ENCODE data around the gene ZC3H7B.
A peak's percentile ranks its signal among the peaks of the same experiment; 100 is the strongest.
"Not testable (repeated sequence)": the region's sequence is repeated elsewhere in the genome, so short reads cannot be mapped to it uniquely, and the experiment has no call there.

The ZC3H7B gene

DNA sequence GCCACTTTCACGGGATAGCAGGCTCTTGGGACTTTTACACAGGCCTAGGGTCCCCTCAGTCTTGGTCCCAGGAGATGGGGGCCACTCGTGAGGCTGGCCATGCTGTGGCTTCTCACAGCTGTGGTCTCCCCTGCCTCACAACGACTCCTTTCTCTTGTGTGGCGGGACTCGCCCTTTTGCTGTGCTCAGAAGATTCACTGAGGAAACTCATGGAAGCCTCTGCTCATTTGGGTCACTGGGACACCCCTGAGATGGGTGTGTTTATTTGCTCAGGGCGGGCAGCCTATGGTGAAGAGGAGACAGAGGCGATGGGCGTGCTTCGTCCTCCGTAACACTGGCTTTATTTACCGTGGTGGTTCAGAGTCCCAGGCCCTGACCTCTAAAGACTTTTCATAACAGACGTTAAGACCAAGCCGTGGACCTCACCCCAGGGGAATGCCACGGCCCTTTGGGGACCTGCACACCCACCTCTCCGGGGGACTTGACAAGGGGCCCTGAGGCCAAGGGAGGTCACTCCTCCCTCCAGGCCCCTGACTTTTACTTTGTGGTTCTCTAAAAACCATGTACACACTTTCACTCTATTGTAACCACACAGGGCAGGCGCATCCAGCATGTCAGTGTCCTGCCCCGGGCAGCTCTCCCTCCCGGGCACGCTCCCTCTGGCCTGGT lies 96.0 kb downstream of the ZC3H7B start:
- no peak overlapping the region for H3K27ac ChIP-seq
- TF ChIP-seq, protein P1, sequence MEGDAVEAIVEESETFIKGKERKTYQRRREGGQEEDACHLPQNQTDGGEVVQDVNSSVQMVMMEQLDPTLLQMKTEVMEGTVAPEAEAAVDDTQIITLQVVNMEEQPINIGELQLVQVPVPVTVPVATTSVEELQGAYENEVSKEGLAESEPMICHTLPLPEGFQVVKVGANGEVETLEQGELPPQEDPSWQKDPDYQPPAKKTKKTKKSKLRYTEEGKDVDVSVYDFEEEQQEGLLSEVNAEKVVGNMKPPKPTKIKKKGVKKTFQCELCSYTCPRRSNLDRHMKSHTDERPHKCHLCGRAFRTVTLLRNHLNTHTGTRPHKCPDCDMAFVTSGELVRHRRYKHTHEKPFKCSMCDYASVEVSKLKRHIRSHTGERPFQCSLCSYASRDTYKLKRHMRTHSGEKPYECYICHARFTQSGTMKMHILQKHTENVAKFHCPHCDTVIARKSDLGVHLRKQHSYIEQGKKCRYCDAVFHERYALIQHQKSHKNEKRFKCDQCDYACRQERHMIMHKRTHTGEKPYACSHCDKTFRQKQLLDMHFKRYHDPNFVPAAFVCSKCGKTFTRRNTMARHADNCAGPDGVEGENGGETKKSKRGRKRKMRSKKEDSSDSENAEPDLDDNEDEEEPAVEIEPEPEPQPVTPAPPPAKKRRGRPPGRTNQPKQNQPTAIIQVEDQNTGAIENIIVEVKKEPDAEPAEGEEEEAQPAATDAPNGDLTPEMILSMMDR (IDR thresholded peaks at IDR 0.05): no peak
- no peaks in the 10 kb centered on the region for H3K4me1 ChIP-seq (ENCODE audit: control insufficient read depth in 1 of 2, insufficient read depth in 1 of 2, low read depth in 1 of 2, low read length in 1 of 2)
- H3K9me3 ChIP-seq: no peaks in the 10 kb centered on the region
- no peaks in the 10 kb centered on the region for H3K36me3 ChIP-seq
- no peak overlapping the region for H3K4me3 ChIP-seq (ENCODE audit: low read depth in 1 of 2, low read length in 1 of 2)
- H3K27me3 ChIP-seq: no peaks in the 10 kb centered on the region

DNA sequence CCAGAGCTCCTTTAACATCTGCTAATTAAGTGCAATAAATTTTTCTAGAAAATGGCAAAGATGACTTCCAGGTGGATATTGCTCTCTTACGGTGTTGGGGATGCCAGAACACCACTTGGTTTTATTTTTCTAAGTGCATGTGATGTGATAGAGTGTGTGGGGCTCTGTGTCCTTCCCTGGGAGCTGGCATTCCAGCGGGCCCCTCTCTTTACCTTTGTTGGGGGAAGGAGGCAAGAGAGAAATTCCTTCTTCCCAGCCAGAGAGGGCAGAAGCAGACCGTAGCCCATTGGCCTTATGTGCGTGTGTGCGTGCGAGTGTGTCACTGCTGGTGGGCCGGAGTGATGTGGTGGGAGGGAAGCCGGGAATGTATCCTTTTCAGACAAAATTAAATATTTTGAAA lies 97.6 kb downstream of the ZC3H7B start:
- Histone ChIP-seq H3K4me3 (ENCODE audit: low read depth in 1 of 2, low read length in 1 of 2) (no peak overlapping the region), H3K36me3 (no peaks in the 10 kb centered on the region), H3K27ac (no peak overlapping the region), H3K27me3 (no peaks in the 10 kb centered on the region), H3K4me1 (ENCODE audit: control insufficient read depth in 1 of 2, insufficient read depth in 1 of 2, low read depth in 1 of 2, low read length in 1 of 2) (peaks cover 1 to 4% of the 10 kb centered on the region in 2 experiments), H3K9me3 (no peaks in the 10 kb centered on the region)
- TF ChIP-seq, protein P1 (IDR thresholded peaks at IDR 0.05): no peak

DNA sequence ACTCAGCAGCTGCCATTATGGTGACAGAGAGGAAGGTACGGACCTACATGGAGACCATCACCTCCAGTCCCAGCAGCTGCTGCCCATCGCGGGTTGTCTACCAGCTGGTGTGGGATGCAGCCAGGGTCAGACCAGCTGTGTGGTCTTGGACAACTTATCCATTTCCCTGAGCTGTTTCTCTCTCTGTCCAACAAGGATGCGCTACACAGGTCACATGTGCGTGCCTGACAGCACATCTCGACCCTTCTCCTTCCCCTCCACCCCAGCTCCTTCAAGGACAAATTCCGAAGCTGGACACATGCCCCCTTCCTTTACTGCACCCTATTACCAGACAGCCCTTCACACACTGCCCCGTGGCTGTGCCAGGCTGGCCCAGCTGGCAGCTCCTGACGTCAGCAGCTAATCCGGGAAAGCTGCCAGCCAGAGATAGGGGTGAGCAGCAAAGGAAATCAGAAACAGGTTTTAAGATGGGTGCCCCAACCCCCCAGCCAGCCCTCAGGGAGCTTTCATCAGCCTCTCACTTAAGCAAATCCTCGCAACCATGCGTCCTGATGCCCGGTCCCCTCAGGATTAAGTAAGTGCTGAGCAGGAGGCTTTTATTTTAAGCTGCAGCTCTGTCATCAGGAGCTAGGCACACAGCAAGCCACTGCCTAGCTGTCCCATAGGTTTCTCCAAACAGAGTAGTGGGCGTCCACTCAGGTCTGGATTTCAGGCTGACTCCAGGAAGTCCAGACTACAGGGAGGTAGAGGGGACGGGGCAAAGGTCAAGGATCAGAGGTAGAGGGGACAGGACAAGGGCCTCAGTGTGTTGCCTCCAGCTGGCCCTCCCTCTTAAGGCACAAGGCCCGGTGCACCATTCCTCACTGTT lies 100.7 kb downstream of the ZC3H7B start:
- Histone ChIP-seq H3K4me3 (ENCODE audit: low read depth in 1 of 2, low read length in 1 of 2) (no peak overlapping the region), H3K36me3 (no peaks in the 10 kb centered on the region), H3K9me3 (no peaks in the 10 kb centered on the region), H3K27me3 (no peaks in the 10 kb centered on the region), H3K27ac (no peak overlapping the region), H3K4me1 (ENCODE audit: control insufficient read depth in 1 of 2, insufficient read depth in 1 of 2, low read depth in 1 of 2, low read length in 1 of 2) (peaks cover 2 to 6% of the 10 kb centered on the region in 2 experiments)
- TF ChIP-seq, protein P1 (IDR thresholded peaks at IDR 0.05): no peak

DNA sequence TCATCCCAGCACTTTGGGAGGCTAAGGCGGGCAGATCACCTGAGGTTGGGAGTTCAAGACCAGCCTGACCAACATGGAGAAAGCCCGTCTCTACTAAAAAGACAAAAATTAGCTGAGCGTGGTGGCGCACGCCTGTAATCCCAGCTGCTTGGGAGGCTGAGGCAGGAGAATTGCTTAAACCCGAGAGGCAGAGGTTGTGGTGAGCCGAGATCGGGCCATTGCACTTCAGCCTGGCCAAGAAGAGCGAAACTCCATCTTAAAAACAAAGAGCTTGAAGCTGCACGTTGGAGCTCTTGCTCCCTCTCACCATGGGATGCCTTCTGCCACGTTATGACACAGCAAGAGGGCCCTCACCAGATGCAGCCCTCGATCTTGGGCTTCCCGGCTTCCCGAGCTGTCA lies 101.5 kb downstream of the ZC3H7B start:
- H3K27me3 ChIP-seq; H3K27ac ChIP-seq; H3K9me3 ChIP-seq; H3K4me3 ChIP-seq (ENCODE audit: low read depth in 1 of 2, low read length in 1 of 2); H3K36me3 ChIP-seq; H3K4me1 ChIP-seq (ENCODE audit: control insufficient read depth in 1 of 2, insufficient read depth in 1 of 2, low read depth in 1 of 2, low read length in 1 of 2): not testable (repeated sequence)

DNA sequence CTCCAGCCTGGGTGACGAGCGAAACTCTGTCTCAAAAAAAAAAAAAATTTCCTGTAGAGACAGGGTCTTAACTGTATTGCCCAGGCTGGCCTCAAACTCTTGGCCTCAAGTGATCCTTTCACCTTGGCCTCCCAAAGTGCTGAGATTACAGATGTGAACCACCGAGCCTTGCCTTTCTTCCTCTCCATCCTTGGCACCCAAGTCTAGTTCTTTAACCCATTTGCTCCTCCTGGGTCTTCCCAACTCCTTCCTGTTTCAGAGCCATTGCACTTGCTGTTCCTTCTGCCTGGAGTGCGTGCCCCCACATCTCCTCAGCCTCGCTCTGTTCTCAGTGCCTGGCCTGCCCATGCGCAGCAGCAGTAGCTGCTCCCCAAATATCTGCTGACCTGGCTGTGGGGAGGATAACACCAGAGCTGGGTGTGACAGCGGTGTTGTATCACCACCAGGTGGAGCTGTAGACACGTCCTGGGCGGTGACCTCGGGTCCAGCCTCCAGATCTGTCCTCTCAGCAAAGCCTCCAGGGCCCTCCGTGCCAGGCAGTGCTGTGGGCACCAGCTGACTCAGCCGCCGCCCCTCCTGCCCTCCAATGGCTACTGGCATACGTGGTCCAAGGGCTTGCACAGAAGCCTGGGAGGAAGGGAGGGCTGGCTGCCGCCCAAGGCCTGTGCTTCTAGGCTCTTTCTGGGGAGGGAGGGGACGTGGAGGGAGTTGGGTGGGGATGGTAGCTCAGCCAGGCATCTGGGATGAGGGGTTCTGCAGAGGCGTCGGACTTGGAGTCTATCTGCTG lies 102.4 kb downstream of the ZC3H7B start:
- Histone ChIP-seq H3K4me1 (ENCODE audit: control insufficient read depth in 1 of 2, insufficient read depth in 1 of 2, low read depth in 1 of 2, low read length in 1 of 2) (peaks cover 2 to 6% of the 10 kb centered on the region in 2 experiments), H3K9me3 (no peaks in the 10 kb centered on the region), H3K27me3 (no peaks in the 10 kb centered on the region), H3K4me3 (ENCODE audit: low read depth in 1 of 2, low read length in 1 of 2) (no peak overlapping the region), H3K36me3 (no peaks in the 10 kb centered on the region), H3K27ac (no peak overlapping the region)
- TF ChIP-seq, protein P1 (IDR thresholded peaks at IDR 0.05): peak; percentile 94
